Putamen (tissue), 1 donor: ENCODE results near the gene UBAP2.

ENCODE experiments used
- DNase-seq: peaks from one replicate; pipeline ENCODE4 v3.0.0-alpha.2; 2016; ENCODE audit warnings: low spot score

The UBAP2 gene

GRCh38 chr9:33921967-33922895 is 126.5 kb downstream of the UBAP2 start:
- no peak for DNase-seq

GRCh38 chr9:33919276-33919897 is 129.3 kb downstream of the UBAP2 start:
- DNase-seq: no peak

- no peak for DNase-seq
Observed at GRCh38 chr9:33917036-33917435, 131.7 kb downstream of the UBAP2 start.

- no peak for DNase-seq
Observed at GRCh38 chr9:33914887-33915628, 133.6 kb downstream of the UBAP2 start.

- no peak for DNase-seq
Observed at GRCh38 chr9:33913541-33913940, 135.1 kb downstream of the UBAP2 start.

GRCh38 chr9:33908749-33909148 is 139.9 kb downstream of the UBAP2 start:
- no peak for DNase-seq

GRCh38 chr9:33908114-33908513 is 140.6 kb downstream of the UBAP2 start:
- DNase-seq: no peak

- no peak for DNase-seq
Observed at GRCh38 chr9:33907347-33907746, 141.3 kb downstream of the UBAP2 start.

- no peak for DNase-seq
Observed at GRCh38 chr9:33906769-33907168, 141.9 kb downstream of the UBAP2 start.

- no peak for DNase-seq
Observed at GRCh38 chr9:33905137-33905536, 143.6 kb downstream of the UBAP2 start.

- no peak for DNase-seq
Observed at GRCh38 chr9:33903157-33903780, 145.4 kb downstream of the UBAP2 start.

- no peak for DNase-seq
Observed at GRCh38 chr9:33894316-33894715, 154.4 kb downstream of the UBAP2 start.

GRCh38 chr9:33893861-33894260 is 154.8 kb downstream of the UBAP2 start:
- no peak for DNase-seq

GRCh38 chr9:33885948-33886347 is 162.7 kb downstream of the UBAP2 start:
- no peak for DNase-seq

GRCh38 chr9:33884856-33885701 is 163.6 kb downstream of the UBAP2 start:
- no peak for DNase-seq

GRCh38 chr9:33881635-33882034 is 167.1 kb downstream of the UBAP2 start:
- peak; percentile 19 for DNase-seq

GRCh38 chr9:33880211-33881089 is 168.2 kb downstream of the UBAP2 start:
- DNase-seq: no peak

GRCh38 chr9:33878691-33879366 is 169.9 kb downstream of the UBAP2 start:
- DNase-seq: no peak

GRCh38 chr9:33877727-33878489 is 170.8 kb downstream of the UBAP2 start:
- DNase-seq: no peak
